Effector memory CD8-positive, alpha-beta T cell (primary cell): ENCODE data around the gene PARD3B.

Experiments used
- ATAC-seq: fragments of 150-1000 bp; cut with Tn5 transposase; replicated peaks from 2 replicates; pipeline ENCODE4 v1.10.0; 2021; ENCODE audit warnings: mild to moderate bottlenecking, moderate library complexity
- DNase-seq, 3 experiments: peaks; one replicate each; pipeline ENCODE4 v3.0.0; 2021
- H3K27ac Mint-ChIP-seq, 2 donors: one replicate each; pipeline ENCODE4 v1.8.0; 2022; ENCODE audit warnings: mild to moderate bottlenecking in 2 of 2, mixed read lengths in 2 of 2, moderate library complexity in 2 of 2
- H3K27me3 Mint-ChIP-seq, 2 donors: one replicate each; pipeline ENCODE4 v1.8.0; 2022; ENCODE audit warnings: mixed read lengths in 2 of 2
- H3K36me3 Mint-ChIP-seq: one replicate; pipeline ENCODE4 v1.8.0; 2022; ENCODE audit warnings: mild to moderate bottlenecking, moderate library complexity, mixed read lengths; ENCODE audit not compliant: insufficient read depth
- H3K4me1 Mint-ChIP-seq, 2 donors: one replicate each; pipeline ENCODE4 v1.8.0; 2022; ENCODE audit warnings: low read depth in 2 of 2, mixed read lengths in 2 of 2
- H3K4me3 Mint-ChIP-seq, 2 donors: one replicate each; pipeline ENCODE4 v1.8.0; 2022; ENCODE audit warnings: mild to moderate bottlenecking in 2 of 2, mixed read lengths in 2 of 2, moderate library complexity in 2 of 2
- H3K9me3 Mint-ChIP-seq, 2 donors: one replicate each; pipeline ENCODE4 v1.8.0; 2022; ENCODE audit warnings: mixed read lengths in 2 of 2

The PARD3B gene

GRCh38 chr2:204795156-204795555 is 249.9 kb downstream of the PARD3B start:
- Mint-ChIP-seq H3K27me3 (no peaks in the 10 kb centered on the region), H3K4me1 (no peaks in the 10 kb centered on the region), H3K4me3 (no peak overlapping the region), H3K36me3 (peaks cover 5% of the 10 kb centered on the region), H3K27ac (no peak overlapping the region), H3K9me3 (peaks cover 0 to 1% of the 10 kb centered on the region in 2 donors)
- ATAC-seq (no peak), DNase-seq (no peak)

- H3K36me3 Mint-ChIP-seq: peaks cover 5% of the 10 kb centered on the region
- no peaks in the 10 kb centered on the region for H3K27me3 Mint-ChIP-seq
- no peaks in the 10 kb centered on the region for H3K4me1 Mint-ChIP-seq
- DNase-seq: no peak
- peaks cover 0 to 1% of the 10 kb centered on the region in 2 donors for H3K9me3 Mint-ChIP-seq
- no peak overlapping the region for H3K27ac Mint-ChIP-seq
- no peak for ATAC-seq
- H3K4me3 Mint-ChIP-seq: no peak overlapping the region
These were observed 251.3 kb downstream of the PARD3B start for GRCh38 chr2:204796581-204796980.

- DNase-seq: no peak
- Mint-ChIP-seq H3K9me3 (peaks cover 0 to 3% of the 10 kb centered on the region in 2 donors), H3K4me1 (peaks cover 0 to 2% of the 10 kb centered on the region in 2 donors), H3K36me3 (peaks cover 5% of the 10 kb centered on the region), H3K27me3 (no peaks in the 10 kb centered on the region), H3K27ac (no peak overlapping the region), H3K4me3 (no peak overlapping the region)
- ATAC-seq: no peak
These were observed 254.5 kb downstream of the PARD3B start for GRCh38 chr2:204799791-204800190.

GRCh38 chr2:204808494-204808893 is 263.2 kb downstream of the PARD3B start:
- H3K4me1 Mint-ChIP-seq: peaks cover 0 to 2% of the 10 kb centered on the region in 2 donors
- DNase-seq (no peak), ATAC-seq (no peak)
- no peaks in the 10 kb centered on the region for H3K36me3 Mint-ChIP-seq
- H3K4me3 Mint-ChIP-seq: no peak overlapping the region
- peaks cover 10 to 18% of the 10 kb centered on the region in 2 donors for H3K9me3 Mint-ChIP-seq
- no peak overlapping the region for H3K27ac Mint-ChIP-seq
- no peaks in the 10 kb centered on the region for H3K27me3 Mint-ChIP-seq

GRCh38 chr2:204824751-204825453 is 279.6 kb downstream of the PARD3B start:
- peaks cover 6 to 13% of the 10 kb centered on the region in 2 donors for H3K9me3 Mint-ChIP-seq
- H3K4me1 Mint-ChIP-seq: no peaks in the 10 kb centered on the region
- H3K36me3 Mint-ChIP-seq: no peaks in the 10 kb centered on the region
- H3K27ac Mint-ChIP-seq: no peak overlapping the region
- no peaks in the 10 kb centered on the region for H3K27me3 Mint-ChIP-seq
- DNase-seq (no peak), ATAC-seq (no peak)
- H3K4me3 Mint-ChIP-seq: no peak overlapping the region

- no peak for ATAC-seq
- peaks cover 6 to 13% of the 10 kb centered on the region in 2 donors for H3K9me3 Mint-ChIP-seq
- H3K27ac Mint-ChIP-seq: no peak overlapping the region
- H3K4me3 Mint-ChIP-seq: no peak overlapping the region
- H3K36me3 Mint-ChIP-seq: no peaks in the 10 kb centered on the region
- no peak for DNase-seq
- H3K4me1 Mint-ChIP-seq: no peaks in the 10 kb centered on the region
- no peaks in the 10 kb centered on the region for H3K27me3 Mint-ChIP-seq
These were observed 280.4 kb downstream of the PARD3B start for GRCh38 chr2:204825681-204826080.

- Mint-ChIP-seq H3K9me3 (peaks cover 0 to 7% of the 10 kb centered on the region in 2 donors), H3K4me1 (no peaks in the 10 kb centered on the region), H3K36me3 (no peaks in the 10 kb centered on the region), H3K27me3 (no peaks in the 10 kb centered on the region), H3K27ac (no peak overlapping the region), H3K4me3 (no peak overlapping the region)
- ATAC-seq (no peak), DNase-seq (no peak)
These were observed 282.7 kb downstream of the PARD3B start for GRCh38 chr2:204827701-204828590.

- Mint-ChIP-seq H3K9me3 (peaks cover 0 to 1% of the 10 kb centered on the region in 2 donors), H3K36me3 (no peaks in the 10 kb centered on the region), H3K4me3 (no peak overlapping the region), H3K4me1 (no peaks in the 10 kb centered on the region), H3K27ac (no peak overlapping the region), H3K27me3 (peaks cover 0 to 7% of the 10 kb centered on the region in 2 donors)
- DNase-seq: no peak
- no peak for ATAC-seq
These were observed 289.6 kb downstream of the PARD3B start for GRCh38 chr2:204834716-204835384.

- Mint-ChIP-seq H3K27me3 (peaks cover 0 to 7% of the 10 kb centered on the region in 2 donors), H3K9me3 (peaks cover 0 to 1% of the 10 kb centered on the region in 2 donors)
- ATAC-seq: no peak
These were observed 290.5 kb downstream of the PARD3B start for GRCh38 chr2:204835786-204836185.

GRCh38 chr2:204840504-204840903 is 295.2 kb downstream of the PARD3B start:
- H3K27ac Mint-ChIP-seq: no peak overlapping the region
- no peaks in the 10 kb centered on the region for H3K36me3 Mint-ChIP-seq
- H3K4me1 Mint-ChIP-seq: peaks cover 0 to 4% of the 10 kb centered on the region in 2 donors
- ATAC-seq (peak; percentile 43), DNase-seq (no peak)
- H3K9me3 Mint-ChIP-seq: peaks cover 0 to 1% of the 10 kb centered on the region in 2 donors
- no peak overlapping the region for H3K4me3 Mint-ChIP-seq
- peaks cover 0 to 4% of the 10 kb centered on the region in 2 donors for H3K27me3 Mint-ChIP-seq

More at GRCh38 chr2:204835786-204836185, 290.5 kb downstream of the PARD3B start:
- no peak for DNase-seq
- H3K4me3 Mint-ChIP-seq: no peak overlapping the region
- no peaks in the 10 kb centered on the region for H3K4me1 Mint-ChIP-seq
- H3K36me3 Mint-ChIP-seq: no peaks in the 10 kb centered on the region
- H3K27ac Mint-ChIP-seq: no peak overlapping the region

- DNase-seq (no peak), ATAC-seq (no peak)
- peaks cover 0 to 1% of the 10 kb centered on the region in 2 donors for H3K9me3 Mint-ChIP-seq
- H3K4me3 Mint-ChIP-seq: no peak overlapping the region
- no peaks in the 10 kb centered on the region for H3K36me3 Mint-ChIP-seq
- peaks cover 0 to 4% of the 10 kb centered on the region in 2 donors for H3K4me1 Mint-ChIP-seq
- H3K27me3 Mint-ChIP-seq: no peaks in the 10 kb centered on the region
- H3K27ac Mint-ChIP-seq: peak overlapping the region in 1 of 2 donors; percentile 32
These were observed 296.8 kb downstream of the PARD3B start for GRCh38 chr2:204842068-204842467.

GRCh38 chr2:204842661-204843485 is 297.6 kb downstream of the PARD3B start:
- peak; percentile 64 for ATAC-seq
- H3K27ac Mint-ChIP-seq: peak overlapping the region in 1 of 2 donors; percentile 32
- DNase-seq: no peak
- H3K4me3 Mint-ChIP-seq: no peak overlapping the region
- no peaks in the 10 kb centered on the region for H3K27me3 Mint-ChIP-seq
- peaks cover 0 to 1% of the 10 kb centered on the region in 2 donors for H3K9me3 Mint-ChIP-seq
- H3K36me3 Mint-ChIP-seq: no peaks in the 10 kb centered on the region
- H3K4me1 Mint-ChIP-seq: peaks cover 0 to 4% of the 10 kb centered on the region in 2 donors
